Measurements from ENCODE around the gene SPINK2. TPM values are rescaled to one million over a fixed set of nuclear protein-coding genes. Genes with fewer than 3 reads are reported as not detected.

SPINK2 gene
- total RNA-seq, 1 experiment from 2014 or later: not detected

DNA sequence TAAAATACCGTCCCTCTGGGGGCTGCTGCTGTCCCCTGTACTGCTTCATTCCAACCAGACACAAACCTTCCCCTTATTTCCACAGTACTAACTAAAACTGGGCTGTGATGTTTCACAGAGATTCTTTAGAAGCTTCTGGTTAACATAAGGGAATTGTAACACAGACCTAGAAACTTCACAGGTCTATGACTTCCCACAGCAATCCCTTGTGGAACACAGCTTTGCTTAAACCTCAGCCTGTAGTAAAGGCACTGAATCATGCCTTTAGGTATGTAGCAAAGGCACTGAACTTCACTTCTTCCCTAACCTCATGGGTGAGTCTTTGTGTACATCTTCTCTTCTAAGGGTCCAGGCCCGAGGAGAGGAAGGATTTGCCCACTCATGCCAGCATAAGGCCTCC is 49.4 kb downstream of the SPINK2 start:
- DNase-seq: no peak
- Histone ChIP-seq H3K9ac (ENCODE audit: low read length) (no peak overlapping the region), H3K79me2 (ENCODE audit: low read length) (no peaks in the 10 kb centered on the region), H3K27me3 (ENCODE audit: low read length) (no peaks in the 10 kb centered on the region), H2AFZ (ENCODE audit: low read length) (no peak overlapping the region), H4K20me1 (ENCODE audit: low read length) (no peaks in the 10 kb centered on the region), H3F3A (ENCODE audit: low read length, unreplicated experiment) (no peaks in the 10 kb centered on the region), H3K27ac (ENCODE audit: low read length) (no peak overlapping the region), H3K4me1 (ENCODE audit: insufficient read depth, low read length) (no peaks in the 10 kb centered on the region), H3K9me2 (replicated peaks; ENCODE audit: low read length) (no peaks in the 10 kb centered on the region), H3K9me3 (ENCODE audit: low read length) (no peaks in the 10 kb centered on the region), H3K4me2 (ENCODE audit: low read length) (no peak overlapping the region), H3K36me3 (ENCODE audit: low read depth, low read length) (no peaks in the 10 kb centered on the region), H3K4me3 (ENCODE audit: low read length) (no peak overlapping the region)
- BruUV-seq (replicated peaks): no TSS peak
- no peak for TF ChIP-seq EZH2 (IDR thresholded peaks at IDR 0.05; ENCODE audit: low read length, unreplicated experiment)
- TF ChIP-seq, protein P1, sequence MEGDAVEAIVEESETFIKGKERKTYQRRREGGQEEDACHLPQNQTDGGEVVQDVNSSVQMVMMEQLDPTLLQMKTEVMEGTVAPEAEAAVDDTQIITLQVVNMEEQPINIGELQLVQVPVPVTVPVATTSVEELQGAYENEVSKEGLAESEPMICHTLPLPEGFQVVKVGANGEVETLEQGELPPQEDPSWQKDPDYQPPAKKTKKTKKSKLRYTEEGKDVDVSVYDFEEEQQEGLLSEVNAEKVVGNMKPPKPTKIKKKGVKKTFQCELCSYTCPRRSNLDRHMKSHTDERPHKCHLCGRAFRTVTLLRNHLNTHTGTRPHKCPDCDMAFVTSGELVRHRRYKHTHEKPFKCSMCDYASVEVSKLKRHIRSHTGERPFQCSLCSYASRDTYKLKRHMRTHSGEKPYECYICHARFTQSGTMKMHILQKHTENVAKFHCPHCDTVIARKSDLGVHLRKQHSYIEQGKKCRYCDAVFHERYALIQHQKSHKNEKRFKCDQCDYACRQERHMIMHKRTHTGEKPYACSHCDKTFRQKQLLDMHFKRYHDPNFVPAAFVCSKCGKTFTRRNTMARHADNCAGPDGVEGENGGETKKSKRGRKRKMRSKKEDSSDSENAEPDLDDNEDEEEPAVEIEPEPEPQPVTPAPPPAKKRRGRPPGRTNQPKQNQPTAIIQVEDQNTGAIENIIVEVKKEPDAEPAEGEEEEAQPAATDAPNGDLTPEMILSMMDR (conservative IDR thresholded peaks at IDR 0.05; ENCODE audit: low read depth, low read length): no peak
- no peak for TF ChIP-seq EZH2phosphoT487 (IDR thresholded peaks at IDR 0.05; ENCODE audit: borderline replicate concordance, low read length)
- intact Hi-C loops (cut with micrococcal nuclease): no loop called here
- ChIA-PET POLR2A (ENCODE audit: unreplicated experiment) (interaction anchor here (0.6 kb wide), 1 partner anchor 131 kb away, joined by 13 read pairs; no protein-coding TSS in a partner anchor), CTCF (no interaction called here)
- ATAC-seq: no peak

DNA sequence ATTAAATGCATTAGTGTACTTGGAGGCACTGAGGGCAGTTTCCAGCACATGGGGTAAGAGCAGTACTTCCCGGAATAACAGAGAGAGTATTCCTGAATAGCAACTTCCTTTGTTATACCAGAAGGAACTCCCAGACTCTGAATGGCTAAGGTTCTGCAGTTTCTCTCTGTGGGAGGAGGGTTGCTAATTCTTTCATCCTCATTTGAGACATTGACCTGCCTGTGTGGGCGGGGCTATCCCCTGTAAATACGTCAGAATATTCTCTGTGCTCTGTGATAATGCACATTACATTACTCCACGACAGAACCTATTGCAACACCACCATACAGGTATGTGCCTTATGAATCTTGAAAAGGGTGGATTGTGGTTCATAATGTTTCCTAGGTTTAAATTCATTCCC is 52.7 kb downstream of the SPINK2 start:
- H3K27ac ChIP-seq (ENCODE audit: low read length): no peak overlapping the region
- H2AFZ ChIP-seq (ENCODE audit: low read length): 0 out of 2 replicates have a peak overlapping the region, but pooled peaks have one; percentile 7
- no peaks in the 10 kb centered on the region for H3K36me3 ChIP-seq (ENCODE audit: low read depth, low read length)
- ATAC-seq: no peak
- H3K9ac ChIP-seq (ENCODE audit: low read length): no peak overlapping the region
- POLR2A ChIA-PET (ENCODE audit: unreplicated experiment): no interaction called here
- no peak overlapping the region for H3K4me3 ChIP-seq (ENCODE audit: low read length)
- BruUV-seq (replicated peaks): no TSS peak
- no peaks in the 10 kb centered on the region for H3F3A ChIP-seq (ENCODE audit: low read length, unreplicated experiment)
- H4K20me1 ChIP-seq (ENCODE audit: low read length): no peaks in the 10 kb centered on the region
- no peaks in the 10 kb centered on the region for H3K9me3 ChIP-seq (ENCODE audit: low read length)
- CTCF ChIA-PET: no interaction called here
- DNase-seq: no peak
- intact Hi-C loops (cut with micrococcal nuclease): no loop called here
- no peaks in the 10 kb centered on the region for H3K4me1 ChIP-seq (ENCODE audit: insufficient read depth, low read length)
- no peak for TF ChIP-seq EZH2 (IDR thresholded peaks at IDR 0.05; ENCODE audit: low read length, unreplicated experiment)
- TF ChIP-seq, protein P1 (conservative IDR thresholded peaks at IDR 0.05; ENCODE audit: low read depth, low read length): no peak
- no peak for TF ChIP-seq EZH2phosphoT487 (IDR thresholded peaks at IDR 0.05; ENCODE audit: borderline replicate concordance, low read length)
- no peaks in the 10 kb centered on the region for H3K9me2 ChIP-seq (replicated peaks; ENCODE audit: low read length)
- no peak overlapping the region for H3K4me2 ChIP-seq (ENCODE audit: low read length)
- no peaks in the 10 kb centered on the region for H3K27me3 ChIP-seq (ENCODE audit: low read length)
- H3K79me2 ChIP-seq (ENCODE audit: low read length): no peaks in the 10 kb centered on the region

DNA sequence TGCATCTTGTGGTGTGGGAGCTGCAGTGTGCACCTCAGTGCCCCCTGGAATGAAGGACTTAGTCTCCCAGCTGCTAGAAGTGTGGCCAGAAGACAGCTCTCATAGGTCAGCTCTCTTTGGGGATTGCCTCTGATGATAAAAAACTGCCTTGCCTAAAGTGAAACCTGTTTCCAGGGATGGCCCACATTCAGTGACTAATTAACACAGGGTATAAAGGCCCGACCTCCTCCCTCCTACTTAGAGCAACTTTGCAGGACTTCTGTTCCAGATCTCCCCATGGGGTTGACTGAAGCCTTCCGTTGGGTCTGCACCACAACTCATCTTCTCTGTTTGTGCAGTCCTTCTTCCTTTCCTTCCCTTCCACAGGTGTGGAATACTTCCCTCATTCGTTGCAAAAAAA is 53.2 kb downstream of the SPINK2 start:
- no peaks in the 10 kb centered on the region for H3K27me3 ChIP-seq (ENCODE audit: low read length)
- intact Hi-C loops (cut with micrococcal nuclease): no loop called here
- 0 out of 2 replicates have a peak overlapping the region, but pooled peaks have one; percentile 7 for H2AFZ ChIP-seq (ENCODE audit: low read length)
- no TSS peak for BruUV-seq (replicated peaks)
- H3K4me2 ChIP-seq (ENCODE audit: low read length): no peak overlapping the region
- H3K9ac ChIP-seq (ENCODE audit: low read length): no peak overlapping the region
- H3K9me3 ChIP-seq (ENCODE audit: low read length): no peaks in the 10 kb centered on the region
- no peaks in the 10 kb centered on the region for H3F3A ChIP-seq (ENCODE audit: low read length, unreplicated experiment)
- ATAC-seq: no peak
- no peak overlapping the region for H3K4me3 ChIP-seq (ENCODE audit: low read length)
- no peak overlapping the region for H3K27ac ChIP-seq (ENCODE audit: low read length)
- CTCF ChIA-PET: no interaction called here
- H3K79me2 ChIP-seq (ENCODE audit: low read length): no peaks in the 10 kb centered on the region
- no peaks in the 10 kb centered on the region for H3K36me3 ChIP-seq (ENCODE audit: low read depth, low read length)
- no peak for TF ChIP-seq EZH2 (IDR thresholded peaks at IDR 0.05; ENCODE audit: low read length, unreplicated experiment)
- TF ChIP-seq, protein P1 (conservative IDR thresholded peaks at IDR 0.05; ENCODE audit: low read depth, low read length): no peak
- no peak for TF ChIP-seq EZH2phosphoT487 (IDR thresholded peaks at IDR 0.05; ENCODE audit: borderline replicate concordance, low read length)
- POLR2A ChIA-PET (ENCODE audit: unreplicated experiment): no interaction called here
- H3K4me1 ChIP-seq (ENCODE audit: insufficient read depth, low read length): no peaks in the 10 kb centered on the region
- H4K20me1 ChIP-seq (ENCODE audit: low read length): no peaks in the 10 kb centered on the region
- no peak for DNase-seq
- H3K9me2 ChIP-seq (replicated peaks; ENCODE audit: low read length): no peaks in the 10 kb centered on the region
